ENCODE data around the gene SYDE2.
A peak's percentile ranks its signal among the peaks of the same experiment; 100 is the strongest.

SYDE2 gene

GRCh38 chr1:85121744-85122143 lies 79.1 kb downstream of the SYDE2 start:
- TF ChIP-seq ZFX (IDR thresholded peaks at IDR 0.05; ENCODE audit: borderline replicate concordance) (no peak), CTCF (IDR thresholded peaks at IDR 0.05) (no peak)
- H3K27ac ChIP-seq = no peak overlapping the region

GRCh38 chr1:85118751-85119150 lies 82.1 kb downstream of the SYDE2 start:
- no peak overlapping the region for H3K27ac ChIP-seq
- TF ChIP-seq ZFX (IDR thresholded peaks at IDR 0.05; ENCODE audit: borderline replicate concordance) (no peak), CTCF (IDR thresholded peaks at IDR 0.05) (no peak)

GRCh38 chr1:85116856-85117255 lies 84.0 kb downstream of the SYDE2 start:
- TF ChIP-seq ZFX (IDR thresholded peaks at IDR 0.05; ENCODE audit: borderline replicate concordance) (no peak), CTCF (IDR thresholded peaks at IDR 0.05) (no peak)
- no peak overlapping the region for H3K27ac ChIP-seq

- TF ChIP-seq CTCF (IDR thresholded peaks at IDR 0.05) (no peak), ZFX (IDR thresholded peaks at IDR 0.05; ENCODE audit: borderline replicate concordance) (no peak)
- H3K27ac ChIP-seq = no peak overlapping the region
Measured at GRCh38 chr1:85115933-85116332, 84.9 kb downstream of the SYDE2 start.

GRCh38 chr1:85111695-85112094 lies 89.1 kb downstream of the SYDE2 start:
- TF ChIP-seq CTCF (IDR thresholded peaks at IDR 0.05) = no peak
- no peak for TF ChIP-seq ZFX (IDR thresholded peaks at IDR 0.05; ENCODE audit: borderline replicate concordance)
- no peak overlapping the region for H3K27ac ChIP-seq

- TF ChIP-seq CTCF (IDR thresholded peaks at IDR 0.05) (peak; percentile 95), ZFX (IDR thresholded peaks at IDR 0.05; ENCODE audit: borderline replicate concordance) (no peak)
- H3K27ac ChIP-seq = no peak overlapping the region
Measured at GRCh38 chr1:85109475-85109874, 91.3 kb downstream of the SYDE2 start.

Data from 22Rv1 (cell line).